Measurements from ENCODE around the gene KLK10.

- TF ChIP-seq POLR2A (IDR thresholded peaks at IDR 0.05), result no peak
- TF ChIP-seq CTCF (IDR thresholded peaks at IDR 0.05), result no peak
Measured at GRCh38 chr19:51005248-51005647, 14.3 kb downstream of the KLK10 start.

All from thyroid gland (tissue), 4 donors.